ENCODE measurements around the gene AKAP6. TPM values are rescaled to one million over a fixed set of nuclear protein-coding genes. Genes with fewer than 3 reads are reported as not detected.

AKAP6 gene
- total RNA-seq, 2 donors from 2014 or later: 3.6 to 9.9 TPM

DNA sequence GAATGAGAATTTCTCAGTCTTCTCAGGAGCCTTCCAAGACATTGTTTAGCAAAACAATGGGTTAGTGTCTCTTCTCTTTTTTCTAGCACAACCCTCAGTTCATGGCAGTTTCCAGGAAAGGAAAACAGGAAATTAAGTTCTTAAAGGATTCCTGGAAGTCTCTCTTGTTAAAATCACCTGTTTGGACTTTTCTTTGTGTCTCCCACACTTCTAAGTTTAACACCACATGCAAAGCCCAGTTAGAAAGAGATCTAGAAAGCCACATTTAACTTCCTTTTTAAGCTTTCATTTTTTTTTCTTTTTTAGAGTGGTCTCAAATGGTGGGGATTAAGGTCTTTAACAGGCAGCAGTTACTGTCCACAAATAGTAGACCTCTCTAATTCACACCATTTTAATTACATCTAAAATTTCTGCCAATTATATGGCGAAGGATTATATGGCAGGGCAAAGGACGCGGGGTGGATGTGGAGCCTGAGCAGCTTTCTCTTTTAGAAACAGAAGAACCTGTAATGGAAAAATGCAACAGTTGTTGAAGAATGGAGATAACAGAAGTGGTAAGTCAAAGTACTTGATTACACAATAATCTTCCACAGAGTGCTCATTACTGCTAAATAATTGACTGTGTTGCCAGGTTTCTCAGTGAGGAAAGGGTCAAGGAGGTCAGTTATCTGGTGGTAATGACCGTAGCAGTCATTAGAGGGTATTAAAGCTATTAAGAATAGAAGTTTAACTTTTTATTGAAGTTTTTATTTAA is 298.6 kb downstream of the AKAP6 start:
- TF ChIP-seq, protein P1, sequence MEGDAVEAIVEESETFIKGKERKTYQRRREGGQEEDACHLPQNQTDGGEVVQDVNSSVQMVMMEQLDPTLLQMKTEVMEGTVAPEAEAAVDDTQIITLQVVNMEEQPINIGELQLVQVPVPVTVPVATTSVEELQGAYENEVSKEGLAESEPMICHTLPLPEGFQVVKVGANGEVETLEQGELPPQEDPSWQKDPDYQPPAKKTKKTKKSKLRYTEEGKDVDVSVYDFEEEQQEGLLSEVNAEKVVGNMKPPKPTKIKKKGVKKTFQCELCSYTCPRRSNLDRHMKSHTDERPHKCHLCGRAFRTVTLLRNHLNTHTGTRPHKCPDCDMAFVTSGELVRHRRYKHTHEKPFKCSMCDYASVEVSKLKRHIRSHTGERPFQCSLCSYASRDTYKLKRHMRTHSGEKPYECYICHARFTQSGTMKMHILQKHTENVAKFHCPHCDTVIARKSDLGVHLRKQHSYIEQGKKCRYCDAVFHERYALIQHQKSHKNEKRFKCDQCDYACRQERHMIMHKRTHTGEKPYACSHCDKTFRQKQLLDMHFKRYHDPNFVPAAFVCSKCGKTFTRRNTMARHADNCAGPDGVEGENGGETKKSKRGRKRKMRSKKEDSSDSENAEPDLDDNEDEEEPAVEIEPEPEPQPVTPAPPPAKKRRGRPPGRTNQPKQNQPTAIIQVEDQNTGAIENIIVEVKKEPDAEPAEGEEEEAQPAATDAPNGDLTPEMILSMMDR (IDR thresholded peaks at IDR 0.05): no peak
- TF ChIP-seq POLR2A (IDR thresholded peaks at IDR 0.05) (no peak), POLR2AphosphoS5 (IDR thresholded peaks at IDR 0.05) (no peak)
- DNase-seq (ENCODE audit: low spot score): no peak
- no peaks in the 10 kb centered on the region for H3K27me3 ChIP-seq (replicated peaks; ENCODE audit: insufficient read depth)
- no peak overlapping the region for H3K4me3 ChIP-seq
- H3K4me1 ChIP-seq (replicated peaks): no peaks in the 10 kb centered on the region
- intact Hi-C loops (cut with DNase I): no loop called here
- no peak overlapping the region for H3K27ac ChIP-seq
- WGBS: 96% methylated on average over 4 of the region's 4 CpGs
- no peaks in the 10 kb centered on the region for H3K9me3 ChIP-seq
- no peaks in the 10 kb centered on the region for H3K36me3 ChIP-seq

DNA sequence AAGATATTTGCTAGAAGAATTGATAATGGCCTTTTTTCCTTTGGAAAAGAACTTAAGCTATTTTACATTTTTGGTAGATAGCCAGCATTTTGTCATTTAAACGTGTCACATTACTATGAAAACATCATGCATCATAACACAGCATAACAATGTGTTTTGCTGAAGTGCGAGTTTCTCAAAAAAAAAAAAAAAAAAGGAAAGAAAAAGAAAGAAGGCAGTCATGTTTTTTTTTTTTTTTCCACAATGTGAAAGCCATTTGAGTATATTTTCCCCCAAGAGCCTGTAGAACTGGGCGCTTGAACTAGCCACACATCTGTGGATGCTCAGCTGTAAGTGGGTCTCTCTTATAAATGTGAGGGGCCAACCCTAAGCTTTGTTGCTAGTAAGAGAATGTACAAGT is 300.1 kb downstream of the AKAP6 start:
- TF ChIP-seq, protein P1 (IDR thresholded peaks at IDR 0.05): no peak
- no peak for TF ChIP-seq POLR2AphosphoS5 (IDR thresholded peaks at IDR 0.05)
- TF ChIP-seq POLR2A (IDR thresholded peaks at IDR 0.05): no peak
- no peak overlapping the region for H3K27ac ChIP-seq
- intact Hi-C loops (cut with DNase I): no loop called here

GRCh38 chr14:32630701-32631100 is 301.6 kb downstream of the AKAP6 start:
- intact Hi-C loops (cut with DNase I): no loop called here
- H3K9me3 ChIP-seq: no peaks in the 10 kb centered on the region
- no peaks in the 10 kb centered on the region for H3K4me1 ChIP-seq (replicated peaks)
- no peak for DNase-seq (ENCODE audit: low spot score)
- H3K36me3 ChIP-seq: no peaks in the 10 kb centered on the region
- TF ChIP-seq POLR2AphosphoS5 (IDR thresholded peaks at IDR 0.05) (no peak), POLR2A (IDR thresholded peaks at IDR 0.05) (no peak)
- TF ChIP-seq, protein P1 (IDR thresholded peaks at IDR 0.05): no peak
- no peaks in the 10 kb centered on the region for H3K27me3 ChIP-seq (replicated peaks; ENCODE audit: insufficient read depth)
- H3K27ac ChIP-seq: no peak overlapping the region
- no peak overlapping the region for H3K4me3 ChIP-seq

More for the DNA sequence above, 300.1 kb downstream of the AKAP6 start:
- H3K36me3 ChIP-seq: no peaks in the 10 kb centered on the region
- no peaks in the 10 kb centered on the region for H3K9me3 ChIP-seq
- no peak overlapping the region for H3K4me3 ChIP-seq
- no peak for DNase-seq (ENCODE audit: low spot score)
- 76% methylated on average over 3 of the region's 3 CpGs for WGBS
- H3K27me3 ChIP-seq (replicated peaks; ENCODE audit: insufficient read depth): no peaks in the 10 kb centered on the region
- H3K4me1 ChIP-seq (replicated peaks): no peaks in the 10 kb centered on the region

GRCh38 chr14:32633224-32633859 is 304.2 kb downstream of the AKAP6 start:
- H3K27me3 ChIP-seq (replicated peaks; ENCODE audit: insufficient read depth): no peaks in the 10 kb centered on the region
- TF ChIP-seq, protein P1 (IDR thresholded peaks at IDR 0.05): no peak
- TF ChIP-seq POLR2AphosphoS5 (IDR thresholded peaks at IDR 0.05) (no peak), POLR2A (IDR thresholded peaks at IDR 0.05) (no peak)
- no peaks in the 10 kb centered on the region for H3K4me1 ChIP-seq (replicated peaks)
- H3K27ac ChIP-seq: no peak overlapping the region
- H3K36me3 ChIP-seq: no peaks in the 10 kb centered on the region
- no peak overlapping the region for H3K4me3 ChIP-seq
- no peaks in the 10 kb centered on the region for H3K9me3 ChIP-seq
- DNase-seq (ENCODE audit: low spot score): no peak
- intact Hi-C loops (cut with DNase I): no loop called here
- 95% methylated on average over 3 of the region's 3 CpGs for WGBS

- no peak for DNase-seq (ENCODE audit: low spot score)
- intact Hi-C loops (cut with DNase I): no loop called here
- H3K4me1 ChIP-seq (replicated peaks): no peaks in the 10 kb centered on the region
- TF ChIP-seq, protein P1 (IDR thresholded peaks at IDR 0.05): no peak
- TF ChIP-seq POLR2AphosphoS5 (IDR thresholded peaks at IDR 0.05) (no peak), POLR2A (IDR thresholded peaks at IDR 0.05) (no peak)
- no peaks in the 10 kb centered on the region for H3K9me3 ChIP-seq
- no peak overlapping the region for H3K27ac ChIP-seq
- H3K27me3 ChIP-seq (replicated peaks; ENCODE audit: insufficient read depth): no peaks in the 10 kb centered on the region
- no peaks in the 10 kb centered on the region for H3K36me3 ChIP-seq
- no peak overlapping the region for H3K4me3 ChIP-seq
Observed at GRCh38 chr14:32633930-32634329, 304.8 kb downstream of the AKAP6 start.
